ENCODE results near the gene LMNTD2.

- no peak for TF ChIP-seq CTCF (IDR thresholded peaks at IDR 0.05; ENCODE audit: insufficient read depth, low read length)
- TF ChIP-seq POLR2AphosphoS5 (IDR thresholded peaks at IDR 0.05; ENCODE audit: low read depth), result no peak
These were observed 3.5 kb upstream of the LMNTD2 start for GRCh38 chr11:563812-564578.
